ENCODE measurements around the gene ADORA2A. TPM values are rescaled to one million over a fixed set of nuclear protein-coding genes. Genes with fewer than 3 reads are reported as not detected.

ADORA2A gene
- total and polyA plus RNA-seq, 2 of the 13 experiments (the other 11 are each of a cell fraction or from before 2014, with no cell fraction given) = 3.3 to 5.0 TPM

DNA sequence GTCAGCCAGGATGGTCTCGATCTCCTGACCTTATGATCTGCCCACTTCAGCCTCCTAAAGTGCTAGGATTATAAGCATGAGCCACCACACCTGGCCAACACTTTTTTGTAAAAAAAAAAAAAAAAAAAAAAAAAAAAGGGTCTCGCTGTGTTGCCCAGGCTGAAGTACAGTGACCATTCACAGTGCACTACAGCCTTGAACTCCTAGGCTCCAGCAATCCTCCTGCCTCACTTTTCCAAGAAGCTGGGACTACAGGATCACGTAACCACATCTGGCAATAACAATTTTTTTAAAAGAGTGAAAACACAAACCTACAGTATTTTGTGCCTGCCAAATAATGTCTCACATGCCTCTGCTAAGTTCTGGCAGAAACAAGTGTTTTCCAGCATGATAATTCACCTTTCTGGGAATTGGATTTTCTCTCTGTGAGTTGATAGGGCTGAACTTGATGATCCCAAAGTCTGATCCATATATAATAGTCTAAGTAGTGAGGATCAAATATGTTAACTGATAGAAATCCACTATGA, 30.6 kb downstream of the ADORA2A start:
- no peak for DNase-seq (ENCODE audit: low spot score)
- Histone ChIP-seq H3K79me2 (ENCODE audit: insufficient read depth, low read length) (no peaks in the 10 kb centered on the region), H2AFZ (ENCODE audit: low read length) (no peak overlapping the region), H3K9me3 (ENCODE audit: low read length) (no peaks in the 10 kb centered on the region), H3K27me3 (ENCODE audit: control insufficient read depth in 1 of 2, insufficient read depth in 2 of 2, low read length in 2 of 2) (no peaks in the 10 kb centered on the region), H3K36me3 (replicated peaks in 1 of 2; ENCODE audit: control insufficient read depth in 1 of 2, insufficient read depth in 2 of 2, low read length in 2 of 2) (no peaks in the 10 kb centered on the region), H3K9ac (ENCODE audit: insufficient read depth, low read depth, low read length) (no peak overlapping the region), H3K4me1 (ENCODE audit: insufficient read depth, low read length) (peaks cover 51% of the 10 kb centered on the region), H3K4me3 (replicated peaks in 1 of 3; ENCODE audit: insufficient read depth in 1 of 3, low read depth in 2 of 3, low read length in 3 of 3) (no peak overlapping the region), H4K20me1 (ENCODE audit: insufficient read depth, low read length) (no peaks in the 10 kb centered on the region), H3K4me2 (ENCODE audit: low read depth, low read length) (no peak overlapping the region), H3K27ac (ENCODE audit: extremely low read length, insufficient read depth, low read length) (no peak overlapping the region)
- no TSS peak for BruUV-seq (replicated peaks)
- 72% methylated on average over 3 of the region's 3 CpGs for WGBS (ENCODE audit: low lambda C conversion rate)
- POLR2A ChIA-PET = no interaction called here
- FAIRE-seq = no peak
- intact Hi-C loops (cut with micrococcal nuclease; ENCODE audit: unreplicated experiment) (no loop called here), in situ Hi-C loops (cut with HindIII; ENCODE audit: extremely low pct_ligation_motif_present, low pct_unique_long_range_greater_than_20kb) (no loop called here)
- TF ChIP-seq ZFYVE20 (CRISPR knock-in tag; IDR thresholded peaks at IDR 0.05; ENCODE audit: borderline replicate concordance, low read depth) (no peak), RBM39 (IDR thresholded peaks at IDR 0.05; ENCODE audit: low read depth, low read length, poor library complexity, severe bottlenecking) (no peak), ZNF577 (CRISPR knock-in tag; IDR thresholded peaks at IDR 0.05; ENCODE audit: borderline replicate concordance, low read depth) (no peak), STAG1 (CRISPR knock-in tag; IDR thresholded peaks at IDR 0.05) (no peak), ZNF292 (CRISPR knock-in tag; IDR thresholded peaks at IDR 0.05; ENCODE audit: borderline replicate concordance, low read depth) (no peak), ZNF878 (CRISPR knock-in tag; IDR thresholded peaks at IDR 0.05) (no peak), FOXK2 (IDR thresholded peaks at IDR 0.05) (no peak), SAP130 (CRISPR knock-in tag; IDR thresholded peaks at IDR 0.05; ENCODE audit: low read depth) (no peak), SMAD1 (CRISPR knock-in tag; IDR thresholded peaks at IDR 0.05; ENCODE audit: borderline replicate concordance, low read depth) (no peak), MTA3 (CRISPR knock-in tag; IDR thresholded peaks at IDR 0.05) (no peak), NCOA5 (CRISPR knock-in tag; IDR thresholded peaks at IDR 0.05) (no peak), ZMYM4 (CRISPR knock-in tag; IDR thresholded peaks at IDR 0.05) (no peak)
- TF ChIP-seq, protein P1, sequence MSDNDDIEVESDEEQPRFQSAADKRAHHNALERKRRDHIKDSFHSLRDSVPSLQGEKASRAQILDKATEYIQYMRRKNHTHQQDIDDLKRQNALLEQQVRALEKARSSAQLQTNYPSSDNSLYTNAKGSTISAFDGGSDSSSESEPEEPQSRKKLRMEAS (IDR thresholded peaks at IDR 0.05) = no peak
- no peak for ATAC-seq
- CTCF ChIA-PET (ENCODE audit: low intra/inter-chr PET ratio, low total read pairs) = no interaction called here

Data from HepG2 (cell line).